ENCODE data around the gene TBATA. TPM values are rescaled to one million over a fixed set of nuclear protein-coding genes. Genes with fewer than 3 reads are reported as not detected.

Gene TBATA
- total RNA-seq, 6 experiments from 2014 or later = not detected

GRCh38 chr10:70729763-70730357 is 55.3 kb downstream of the TBATA start:
- ATAC-seq (no peak), DNase-seq (no peak)
- Histone ChIP-seq H3K36me3 (no peaks in the 10 kb centered on the region), H3K27ac (no peak overlapping the region), H3K4me3 (no peak overlapping the region), H3K4me1 (no peaks in the 10 kb centered on the region), H3K27me3 (no peaks in the 10 kb centered on the region), H3K9me3 (no peaks in the 10 kb centered on the region)
- WGBS (ENCODE audit: insufficient coverage, low coverage, low lambda C conversion rate, missing lambda C conversion rate) = 74% methylated on average over 3 of the region's 16 CpGs
- TF ChIP-seq POLR2A (IDR thresholded peaks at IDR 0.05) = no peak
- no peak for TF ChIP-seq CTCF (IDR thresholded peaks at IDR 0.05)
- intact Hi-C loops (cut with DNase I) = no loop called here

- Histone ChIP-seq H3K36me3 (no peaks in the 10 kb centered on the region), H3K4me3 (no peak overlapping the region), H3K4me1 (no peaks in the 10 kb centered on the region), H3K27me3 (no peaks in the 10 kb centered on the region), H3K27ac (no peak overlapping the region), H3K9me3 (no peaks in the 10 kb centered on the region)
- TF ChIP-seq CTCF (IDR thresholded peaks at IDR 0.05) = no peak
- no peak for TF ChIP-seq POLR2A (IDR thresholded peaks at IDR 0.05)
- intact Hi-C loops (cut with DNase I) = no loop called here
- ATAC-seq (no peak), DNase-seq (no peak)
- 85% methylated on average over 2 of the region's 2 CpGs for WGBS (ENCODE audit: insufficient coverage, low coverage, low lambda C conversion rate, missing lambda C conversion rate)
Measured at GRCh38 chr10:70728328-70728727, 56.8 kb downstream of the TBATA start.

- Histone ChIP-seq H3K36me3 (no peaks in the 10 kb centered on the region), H3K4me3 (no peak overlapping the region), H3K27ac (no peak overlapping the region), H3K27me3 (no peaks in the 10 kb centered on the region), H3K9me3 (no peaks in the 10 kb centered on the region), H3K4me1 (no peaks in the 10 kb centered on the region)
- TF ChIP-seq POLR2A (IDR thresholded peaks at IDR 0.05) (no peak), CTCF (IDR thresholded peaks at IDR 0.05) (no peak)
- WGBS (ENCODE audit: insufficient coverage, low coverage, low lambda C conversion rate, missing lambda C conversion rate) = 63% methylated on average over 2 of the region's 10 CpGs
- no peak for DNase-seq
- no peak for ATAC-seq
- intact Hi-C loops (cut with DNase I) = no loop called here
Measured at GRCh38 chr10:70726909-70727495, 58.2 kb downstream of the TBATA start.

GRCh38 chr10:70723771-70724170 is 61.4 kb downstream of the TBATA start:
- TF ChIP-seq CTCF (IDR thresholded peaks at IDR 0.05) (no peak), POLR2A (IDR thresholded peaks at IDR 0.05) (no peak)
- Histone ChIP-seq H3K9me3 (no peaks in the 10 kb centered on the region), H3K4me1 (no peaks in the 10 kb centered on the region), H3K4me3 (no peak overlapping the region), H3K27me3 (no peaks in the 10 kb centered on the region), H3K27ac (no peak overlapping the region), H3K36me3 (no peaks in the 10 kb centered on the region)
- no peak for ATAC-seq
- intact Hi-C loops (cut with DNase I) = no loop called here
- 100% methylated on average over 1 of the region's 3 CpGs for WGBS (ENCODE audit: insufficient coverage, low coverage, low lambda C conversion rate, missing lambda C conversion rate)
- DNase-seq = no peak

Data from right lobe of liver (tissue), 6 donors.